ENCODE results near the gene BZW2. TPM values are rescaled to one million over a fixed set of nuclear protein-coding genes. Genes with fewer than 3 reads are reported as not detected.
A peak's percentile ranks its signal among the peaks of the same experiment; 100 is the strongest.

The BZW2 gene
- total RNA-seq, 1 donor from 2014 or later: 126 TPM

DNA sequence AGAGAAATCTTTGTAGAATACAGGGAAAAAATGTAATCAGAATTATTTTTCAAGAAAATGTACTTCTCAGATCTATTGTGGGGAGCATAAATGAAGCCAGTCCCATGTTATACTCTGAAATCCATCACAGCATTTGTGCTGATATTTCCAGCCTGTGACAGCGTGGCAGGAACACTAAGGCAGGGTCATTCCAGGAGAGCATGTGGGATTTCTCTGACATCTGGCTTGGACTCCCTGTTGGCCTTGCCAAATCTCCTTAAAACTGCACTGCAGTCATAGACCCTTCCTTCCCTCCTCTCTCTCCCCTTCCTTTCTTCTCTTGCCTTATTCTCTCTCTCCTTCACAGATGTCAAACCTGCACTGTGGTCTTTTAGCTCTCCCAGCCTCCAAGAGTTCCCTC is 101.1 kb downstream of the BZW2 start:
- Histone ChIP-seq H3K9ac (no peak overlapping the region), H3K4me2 (no peak overlapping the region), H3K27ac (no peak overlapping the region), H3K9me3 (ENCODE audit: low read depth) (no peaks in the 10 kb centered on the region), H3K27me3 (no peaks in the 10 kb centered on the region), H4K20me1 (ENCODE audit: low read depth) (no peaks in the 10 kb centered on the region), H2AFZ (replicated peaks) (no peak overlapping the region), H3K79me2 (ENCODE audit: low read depth) (no peaks in the 10 kb centered on the region), H3F3A (ENCODE audit: low read depth) (peaks cover 19% of the 10 kb centered on the region), H3K36me3 (no peaks in the 10 kb centered on the region), H3K4me3 (no peak overlapping the region), H3K4me1 (peaks cover 26% of the 10 kb centered on the region)
- H3K36me3 Mint-ChIP-seq: no peaks in the 10 kb centered on the region
- peaks cover 38% of the 10 kb centered on the region for H3K4me1 Mint-ChIP-seq
- H3K9me3 Mint-ChIP-seq: no peaks in the 10 kb centered on the region
- peaks cover 12% of the 10 kb centered on the region for H3K27me3 Mint-ChIP-seq (ENCODE audit: insufficient read depth, low read depth)
- H3K4me3 Mint-ChIP-seq: no peak overlapping the region
- no peak overlapping the region for H3K27ac Mint-ChIP-seq
- no peak for DNase-seq (ENCODE audit: low spot score)
- TF ChIP-seq, protein P1, sequence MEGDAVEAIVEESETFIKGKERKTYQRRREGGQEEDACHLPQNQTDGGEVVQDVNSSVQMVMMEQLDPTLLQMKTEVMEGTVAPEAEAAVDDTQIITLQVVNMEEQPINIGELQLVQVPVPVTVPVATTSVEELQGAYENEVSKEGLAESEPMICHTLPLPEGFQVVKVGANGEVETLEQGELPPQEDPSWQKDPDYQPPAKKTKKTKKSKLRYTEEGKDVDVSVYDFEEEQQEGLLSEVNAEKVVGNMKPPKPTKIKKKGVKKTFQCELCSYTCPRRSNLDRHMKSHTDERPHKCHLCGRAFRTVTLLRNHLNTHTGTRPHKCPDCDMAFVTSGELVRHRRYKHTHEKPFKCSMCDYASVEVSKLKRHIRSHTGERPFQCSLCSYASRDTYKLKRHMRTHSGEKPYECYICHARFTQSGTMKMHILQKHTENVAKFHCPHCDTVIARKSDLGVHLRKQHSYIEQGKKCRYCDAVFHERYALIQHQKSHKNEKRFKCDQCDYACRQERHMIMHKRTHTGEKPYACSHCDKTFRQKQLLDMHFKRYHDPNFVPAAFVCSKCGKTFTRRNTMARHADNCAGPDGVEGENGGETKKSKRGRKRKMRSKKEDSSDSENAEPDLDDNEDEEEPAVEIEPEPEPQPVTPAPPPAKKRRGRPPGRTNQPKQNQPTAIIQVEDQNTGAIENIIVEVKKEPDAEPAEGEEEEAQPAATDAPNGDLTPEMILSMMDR (IDR thresholded peaks at IDR 0.05): no peak
- TF ChIP-seq EZH2phosphoT487 (IDR thresholded peaks at IDR 0.05): no peak

DNA sequence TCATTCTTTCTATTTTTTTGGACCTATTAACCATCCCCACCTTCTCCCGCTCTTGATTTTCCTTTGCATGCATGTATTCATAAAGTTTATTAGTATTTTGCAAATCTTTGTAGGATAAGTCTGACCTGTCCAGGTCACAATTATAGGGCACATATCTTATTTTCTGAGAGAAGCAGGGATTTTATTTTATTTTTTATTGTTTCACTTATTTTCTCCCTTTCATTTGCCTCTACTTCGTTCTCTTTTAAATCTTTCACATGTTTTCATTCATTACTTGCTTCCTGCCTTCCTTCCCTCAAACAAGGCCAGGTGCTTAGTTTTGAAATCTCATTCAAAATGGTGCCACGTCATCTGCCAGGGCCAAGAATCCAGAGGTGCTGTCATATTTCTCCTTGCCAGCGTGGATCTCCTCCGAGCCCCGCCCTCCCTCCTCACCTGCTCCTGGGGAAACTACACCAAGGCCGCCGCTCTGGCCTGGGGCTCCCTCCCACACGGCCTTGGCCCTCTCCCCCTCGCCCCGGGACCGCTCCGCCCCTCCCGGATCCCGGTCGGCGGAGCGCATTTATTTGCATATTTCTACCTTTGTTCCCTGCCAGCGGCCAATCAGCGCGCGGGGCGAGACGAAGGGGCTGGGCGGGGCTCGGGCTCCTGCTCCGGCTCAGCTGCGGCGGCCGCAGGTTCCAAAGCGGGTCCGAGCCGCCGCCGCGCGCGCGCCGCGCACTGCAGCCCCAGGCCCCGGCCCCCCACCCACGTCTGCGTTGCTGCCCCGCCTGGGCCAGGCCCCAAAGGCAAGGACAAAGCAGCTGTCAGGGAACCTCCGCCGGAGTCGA is 107.3 kb downstream of the BZW2 start, which contains the start of gene TSPAN13:
Gene TSPAN13, plus strand, starts transcription at position 654 of the 830 bp plus-strand sequence. CDS start 213 bp downstream, outside the sequence.
- peaks cover 9% of the 10 kb centered on the region for H3F3A ChIP-seq (ENCODE audit: low read depth)
- TF ChIP-seq EZH2phosphoT487 (IDR thresholded peaks at IDR 0.05) (no peak), EZH2 (IDR thresholded peaks at IDR 0.05) (no peak)
- TF ChIP-seq, protein P1 (IDR thresholded peaks at IDR 0.05): no peak
- Mint-ChIP-seq H3K36me3 (peaks cover 2% of the 10 kb centered on the region), H3K27me3 (ENCODE audit: insufficient read depth, low read depth) (peaks cover 10% of the 10 kb centered on the region), H3K4me1 (peaks cover 36% of the 10 kb centered on the region), H3K9me3 (no peaks in the 10 kb centered on the region), H3K4me3 (peak within 1 kb of the TSS; percentile 97), H3K27ac (peak within 1 kb of the TSS; percentile 70)
- peak; percentile 96 for DNase-seq (ENCODE audit: low spot score)
- H3K9me3 ChIP-seq (ENCODE audit: low read depth): no peaks in the 10 kb centered on the region
- peak within 1 kb of the TSS; percentile 79 for H3K4me2 ChIP-seq
- peak within 1 kb of the TSS; percentile 85 for H3K4me3 ChIP-seq
- H3K36me3 ChIP-seq: no peaks in the 10 kb centered on the region
- peak within 1 kb of the TSS; percentile 29 for H3K9ac ChIP-seq
- H3K79me2 ChIP-seq (ENCODE audit: low read depth): peaks cover 30% of the 10 kb centered on the region
- peak within 1 kb of the TSS; percentile 98 for H2AFZ ChIP-seq (replicated peaks)
- no peaks in the 10 kb centered on the region for H4K20me1 ChIP-seq (ENCODE audit: low read depth)
- no peak within 1 kb of the TSS for H3K27ac ChIP-seq
- H3K4me1 ChIP-seq: peaks cover 6% of the 10 kb centered on the region
- peaks cover 15% of the 10 kb centered on the region for H3K27me3 ChIP-seq

DNA sequence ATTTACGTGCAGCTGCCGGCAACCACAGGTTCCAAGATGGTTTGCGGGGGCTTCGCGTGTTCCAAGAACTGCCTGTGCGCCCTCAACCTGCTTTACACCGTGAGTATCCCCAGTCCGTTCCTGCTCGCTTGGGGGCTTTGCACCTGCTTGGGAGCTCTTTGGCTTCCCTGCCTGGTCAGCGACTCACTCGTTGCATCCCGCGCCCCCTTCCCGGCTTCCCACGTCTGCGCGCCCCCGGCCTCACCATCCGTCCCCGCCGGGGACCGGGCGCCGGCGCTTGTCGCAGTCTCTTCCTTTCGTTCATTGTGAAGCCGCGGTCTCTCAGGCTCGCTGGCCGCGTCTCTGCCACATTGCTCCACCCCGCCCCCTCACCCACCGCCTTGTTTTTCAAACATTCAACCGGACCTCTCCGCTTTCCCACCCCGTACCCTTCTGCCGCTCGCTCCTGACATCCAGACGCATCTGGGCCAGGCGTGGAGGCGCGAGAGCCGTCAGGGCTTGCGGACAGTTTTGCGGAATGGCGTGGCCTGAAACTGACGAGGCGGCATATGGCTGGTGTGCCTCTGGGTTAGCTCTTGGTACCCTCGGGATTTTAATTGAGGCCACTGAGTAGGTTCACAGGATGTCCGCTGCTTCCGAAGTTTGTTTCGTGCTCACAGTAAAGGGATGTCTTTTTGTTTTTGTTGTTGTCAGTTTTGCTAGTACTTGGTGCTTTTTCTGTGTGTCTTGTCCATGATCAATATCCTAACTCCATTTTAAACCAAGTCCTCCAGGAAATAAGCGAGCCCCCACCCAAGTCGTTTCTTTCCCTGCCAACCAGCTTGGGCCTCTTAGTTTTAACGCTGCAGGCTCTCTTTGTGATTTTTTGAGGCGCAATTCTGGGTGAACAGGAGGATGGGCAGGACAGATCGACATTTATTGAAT is 108.2 kb downstream of the BZW2 start:
- Histone ChIP-seq H3F3A (ENCODE audit: low read depth) (peaks cover 9% of the 10 kb centered on the region), H3K27ac (no peak overlapping the region), H3K79me2 (ENCODE audit: low read depth) (peaks cover 34% of the 10 kb centered on the region), H3K4me1 (peaks cover 6% of the 10 kb centered on the region), H3K4me2 (peak overlapping the region; percentile 79), H4K20me1 (ENCODE audit: low read depth) (no peaks in the 10 kb centered on the region), H3K9ac (peak overlapping the region; percentile 29), H2AFZ (replicated peaks) (peak overlapping the region; percentile 98), H3K4me3 (peak overlapping the region; percentile 85), H3K36me3 (no peaks in the 10 kb centered on the region), H3K9me3 (ENCODE audit: low read depth) (no peaks in the 10 kb centered on the region), H3K27me3 (peaks cover 15% of the 10 kb centered on the region)
- H3K27ac Mint-ChIP-seq: peak overlapping the region; percentile 70
- DNase-seq (ENCODE audit: low spot score): peak; percentile 89
- peaks cover 30% of the 10 kb centered on the region for H3K4me1 Mint-ChIP-seq
- H3K4me3 Mint-ChIP-seq: peak overlapping the region; percentile 97
- H3K9me3 Mint-ChIP-seq: no peaks in the 10 kb centered on the region
- TF ChIP-seq, protein P1 (IDR thresholded peaks at IDR 0.05): no peak
- TF ChIP-seq EZH2phosphoT487 (IDR thresholded peaks at IDR 0.05): no peak
- no peak for TF ChIP-seq EZH2 (IDR thresholded peaks at IDR 0.05)
- peaks cover 7% of the 10 kb centered on the region for H3K36me3 Mint-ChIP-seq
- peaks cover 5% of the 10 kb centered on the region for H3K27me3 Mint-ChIP-seq (ENCODE audit: insufficient read depth, low read depth)
